Duodenal mucosa (tissue), 2 donors: Measurements from ENCODE around the gene ZCCHC8.
A peak's percentile ranks its signal among the peaks of the same experiment; 100 is the strongest.
"Not testable (repeated sequence)": the region's sequence is repeated elsewhere in the genome, so short reads cannot be mapped to it uniquely, and the experiment has no call there.

Experiments used
- H3K27ac ChIP-seq: one replicate; pipeline ENCODE4 v1.7.0; 2013; ENCODE audit warnings: low read depth, low read length
- H3K27me3 ChIP-seq, 2 donors: one replicate each; pipeline ENCODE4 v1.7.0; 2013; ENCODE audit warnings: low read length in 2 of 2, control low read depth in 1 of 2; ENCODE audit not compliant: insufficient read depth in 2 of 2, control insufficient read depth in 1 of 2
- H3K36me3 ChIP-seq, 2 donors: one replicate each; pipeline ENCODE4 v1.7.0; 2013; ENCODE audit warnings: low read length in 2 of 2, control low read depth in 1 of 2; ENCODE audit not compliant: insufficient read depth in 2 of 2, control insufficient read depth in 1 of 2
- H3K4me1 ChIP-seq, 2 donors: one replicate each; pipeline ENCODE4 v1.7.0; 2013; ENCODE audit warnings: low read length in 2 of 2, control low read depth in 1 of 2; ENCODE audit not compliant: insufficient read depth in 2 of 2, control insufficient read depth in 1 of 2
- H3K4me3 ChIP-seq, 2 donors: one replicate each; pipeline ENCODE4 v1.7.0; 2013; ENCODE audit warnings: low read length in 2 of 2, low read depth in 1 of 2
- H3K9ac ChIP-seq, 2 donors: one replicate each; pipeline ENCODE4 v1.7.0; 2013; ENCODE audit warnings: low read length in 2 of 2, low read depth in 1 of 2
- H3K9me3 ChIP-seq, 2 donors: one replicate each; pipeline ENCODE4 v1.7.0; 2013; ENCODE audit warnings: low read length in 2 of 2, control low read depth in 1 of 2; ENCODE audit not compliant: control insufficient read depth in 1 of 2

ZCCHC8 gene

DNA sequence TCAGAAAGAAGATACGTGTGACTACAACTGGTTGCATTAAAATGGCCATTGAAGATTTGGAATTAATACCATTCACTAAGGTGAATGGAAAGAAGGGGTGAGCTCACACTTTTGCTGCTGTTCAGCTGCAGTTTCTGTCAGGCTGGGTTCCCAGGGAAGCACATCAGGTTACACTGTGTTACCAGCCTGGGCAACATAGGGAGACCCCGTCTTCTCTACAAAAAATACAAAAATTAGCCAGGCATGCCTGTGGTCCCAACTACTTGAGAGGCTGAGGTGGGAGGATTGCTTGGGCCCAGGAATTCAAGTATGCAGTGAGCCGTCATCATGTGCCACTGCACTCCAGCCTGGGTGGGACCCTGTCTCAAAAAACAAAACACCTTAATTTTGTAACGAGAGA is 12.9 kb upstream of the ZCCHC8 start:
- no peaks in the 10 kb centered on the region for H3K4me1 ChIP-seq
- peaks cover 63 to 93% of the 10 kb centered on the region in 2 donors for H3K36me3 ChIP-seq
- H3K9me3 ChIP-seq = no peaks in the 10 kb centered on the region
- no peak overlapping the region for H3K27ac ChIP-seq
- no peaks in the 10 kb centered on the region for H3K27me3 ChIP-seq
- no peak overlapping the region for H3K9ac ChIP-seq
- H3K4me3 ChIP-seq = no peak overlapping the region

DNA sequence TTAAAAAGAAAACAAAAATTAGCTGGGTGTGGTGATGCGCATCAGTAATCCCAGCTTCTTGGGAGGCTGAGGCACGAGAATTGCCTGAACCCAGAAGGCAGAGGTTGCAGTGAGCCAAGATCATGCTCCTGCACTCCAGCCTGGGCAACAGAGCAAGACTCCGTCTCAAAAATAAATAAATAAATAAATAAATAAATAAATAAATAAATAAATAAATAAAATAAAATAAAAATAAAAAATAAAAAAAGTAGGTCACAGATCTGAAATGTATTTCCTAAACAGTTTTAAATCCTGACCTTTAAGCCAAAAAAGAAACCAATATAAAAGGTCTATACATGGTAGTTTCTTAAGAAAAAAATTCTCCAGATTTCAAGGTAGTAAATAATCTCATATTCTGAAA is 12.3 kb upstream of the ZCCHC8 start:
- peaks cover 65 to 94% of the 10 kb centered on the region in 2 donors for H3K36me3 ChIP-seq
- not testable (repeated sequence) for H3K9me3 ChIP-seq, H3K27me3 ChIP-seq, H3K4me1 ChIP-seq, H3K9ac ChIP-seq, H3K4me3 ChIP-seq, H3K27ac ChIP-seq

DNA sequence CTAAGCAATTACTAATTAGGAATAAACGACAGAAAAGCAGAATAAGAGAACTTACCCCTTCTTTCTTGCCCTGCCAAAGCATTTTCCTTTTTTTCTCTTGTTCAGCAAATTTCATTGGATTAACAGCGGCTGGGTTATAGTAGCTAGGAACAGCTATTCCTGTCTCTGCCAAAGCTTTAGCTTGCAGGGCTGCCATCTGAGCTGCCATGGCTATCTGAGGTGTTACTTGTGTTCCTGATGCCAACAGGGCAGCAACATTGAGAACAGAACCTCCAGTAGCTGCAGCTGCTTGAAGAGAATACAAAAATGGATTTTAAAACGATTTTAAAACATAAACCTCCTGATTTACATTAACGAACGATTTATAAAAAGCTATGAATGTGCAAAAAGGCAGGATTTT is 7.4 kb upstream of the ZCCHC8 start:
- no peak overlapping the region for H3K4me3 ChIP-seq
- no peak overlapping the region for H3K9ac ChIP-seq
- no peaks in the 10 kb centered on the region for H3K27me3 ChIP-seq
- no peak overlapping the region for H3K27ac ChIP-seq
- no peaks in the 10 kb centered on the region for H3K4me1 ChIP-seq
- H3K36me3 ChIP-seq = peaks cover 48 to 96% of the 10 kb centered on the region in 2 donors
- H3K9me3 ChIP-seq = no peaks in the 10 kb centered on the region

DNA sequence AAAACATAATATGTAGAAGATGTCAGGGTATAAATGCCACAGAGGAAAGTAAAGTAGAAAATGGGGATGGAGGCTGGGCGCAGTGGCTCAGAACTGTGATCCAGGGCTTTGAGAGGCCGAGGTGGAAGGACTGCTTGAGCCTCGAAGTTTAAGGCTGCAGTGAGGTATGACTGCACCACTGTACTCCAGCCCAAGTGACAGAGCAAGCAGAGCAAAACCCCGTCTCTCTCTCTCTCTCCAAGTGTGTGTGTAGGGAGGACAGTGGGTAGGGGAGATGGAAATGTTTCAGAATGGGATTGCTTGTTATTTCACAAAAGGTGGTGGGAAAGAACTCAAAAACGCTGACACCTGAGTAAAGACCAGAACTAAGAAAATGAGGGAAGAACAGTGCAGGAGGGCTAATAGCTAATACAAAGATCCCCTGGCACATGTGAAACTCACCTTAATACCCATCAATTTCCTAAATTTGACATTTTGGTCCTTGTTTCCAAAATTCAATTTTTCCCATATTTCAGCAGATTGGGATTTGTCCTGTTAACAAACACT is 5.7 kb upstream of the ZCCHC8 start:
- Histone ChIP-seq H3K36me3 (peaks cover 43 to 85% of the 10 kb centered on the region in 2 donors), H3K27ac (no peak overlapping the region), H3K9me3 (no peaks in the 10 kb centered on the region), H3K4me1 (peaks cover 0 to under 1% of the 10 kb centered on the region in 2 donors), H3K4me3 (no peak overlapping the region), H3K9ac (no peak overlapping the region), H3K27me3 (no peaks in the 10 kb centered on the region)

DNA sequence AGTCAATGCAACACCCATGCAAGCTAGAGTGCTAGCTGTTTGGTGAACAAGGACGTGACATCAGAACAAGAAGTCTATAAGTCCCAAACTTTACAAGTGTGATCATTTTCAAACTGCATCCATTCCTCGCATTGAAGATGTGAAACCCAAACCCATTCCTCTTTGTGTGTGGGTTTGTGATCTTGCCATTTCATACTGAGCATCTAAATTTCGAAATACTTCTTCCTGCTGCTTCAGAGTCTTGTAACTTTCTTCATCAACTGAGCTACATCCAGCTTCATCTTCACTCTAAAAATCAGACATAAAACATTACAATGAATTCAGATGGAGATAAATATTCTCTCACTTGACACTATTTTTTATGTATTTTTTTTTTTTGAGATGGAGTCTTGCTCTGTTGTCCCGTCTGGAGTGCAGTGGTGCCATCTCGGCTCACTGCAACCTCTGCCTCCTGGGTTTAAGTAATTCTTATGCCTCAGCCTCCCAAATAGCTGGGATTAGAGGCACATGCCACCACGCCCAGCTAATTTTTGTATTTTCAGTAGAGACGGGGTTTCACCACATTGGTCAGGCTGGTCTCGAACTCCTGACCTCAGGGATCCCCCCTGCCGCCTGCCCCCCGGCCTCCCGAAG is 4.8 kb upstream of the ZCCHC8 start:
- Histone ChIP-seq H3K4me1 (peaks cover 0 to 7% of the 10 kb centered on the region in 2 donors), H3K4me3 (no peak overlapping the region), H3K9ac (no peak overlapping the region), H3K36me3 (peaks cover 37 to 76% of the 10 kb centered on the region in 2 donors), H3K27me3 (no peaks in the 10 kb centered on the region), H3K9me3 (no peaks in the 10 kb centered on the region), H3K27ac (no peak overlapping the region)

DNA sequence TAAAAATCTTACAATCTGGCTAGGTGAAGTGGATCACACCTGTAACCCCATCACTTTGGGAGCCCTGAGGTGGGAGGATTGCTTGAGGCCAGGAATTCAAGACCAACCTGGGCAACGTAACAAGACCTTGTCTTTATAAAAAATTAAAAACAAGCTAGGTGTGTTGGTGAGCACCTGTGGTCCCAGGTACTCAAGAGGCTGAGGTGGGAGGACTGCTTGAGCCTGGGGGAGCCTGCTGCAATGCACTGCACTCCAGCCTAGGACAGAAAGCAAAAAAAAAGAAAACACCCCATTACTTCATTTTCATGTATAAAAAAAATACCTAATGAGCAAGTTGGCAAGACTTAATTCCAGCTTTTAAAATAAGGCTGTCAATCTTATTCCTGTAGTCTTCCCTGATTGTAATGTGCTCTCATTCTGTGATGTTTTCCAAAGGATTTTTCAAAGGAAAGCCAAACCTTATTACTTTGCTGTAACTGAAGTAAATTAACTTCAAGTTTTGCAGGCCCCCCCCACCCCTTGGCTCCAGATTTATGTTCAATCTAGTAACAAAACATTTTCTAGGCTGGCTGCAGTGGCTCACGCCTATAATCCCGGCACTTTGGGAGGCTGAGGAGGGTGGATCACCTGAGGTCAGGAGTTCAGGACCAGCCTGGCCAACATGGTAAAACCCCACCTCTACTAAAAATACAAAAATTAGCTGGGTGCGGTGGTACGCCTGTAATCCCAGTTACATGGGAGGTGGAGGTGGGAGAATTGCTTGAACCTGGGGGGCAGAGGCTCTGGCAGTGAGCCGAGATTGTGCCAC is 3.3 kb upstream of the ZCCHC8 start:
- Histone ChIP-seq H3K4me1 (peaks cover 4 to 9% of the 10 kb centered on the region in 2 donors), H3K9ac (no peak overlapping the region), H3K27me3 (no peaks in the 10 kb centered on the region), H3K36me3 (peaks cover 26 to 60% of the 10 kb centered on the region in 2 donors), H3K9me3 (no peaks in the 10 kb centered on the region), H3K4me3 (no peak overlapping the region), H3K27ac (no peak overlapping the region)

DNA sequence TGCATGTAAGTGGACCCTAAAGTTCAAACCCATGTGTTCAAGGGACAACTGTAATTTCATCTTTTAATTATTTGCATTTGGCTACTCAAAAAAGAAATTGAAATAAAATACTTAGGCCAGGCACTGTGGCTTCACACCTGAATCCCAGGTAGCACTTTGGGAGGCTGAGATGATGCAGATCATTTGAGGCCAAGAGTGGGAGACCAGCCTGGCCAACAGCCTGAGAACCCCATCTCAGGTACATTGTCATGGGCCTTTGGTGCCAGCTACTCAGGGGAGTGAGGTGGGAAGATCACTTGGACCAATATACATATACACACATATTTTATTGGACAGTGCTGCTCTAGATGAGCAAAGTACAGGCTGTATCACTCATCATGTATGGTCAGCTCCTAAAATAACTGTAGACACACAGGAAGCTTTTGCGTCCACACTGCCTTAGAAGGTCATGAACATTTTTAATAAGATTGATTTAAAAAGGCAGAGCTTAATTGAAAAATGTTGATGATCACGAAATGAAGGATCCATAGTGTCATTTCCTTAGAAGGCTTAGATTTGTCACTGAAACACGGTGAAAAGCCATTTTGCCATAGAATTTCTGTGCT is 2.5 kb upstream of the ZCCHC8 start:
- no peaks in the 10 kb centered on the region for H3K27me3 ChIP-seq
- H3K9ac ChIP-seq = no peak overlapping the region
- H3K4me3 ChIP-seq = no peak overlapping the region
- peaks cover 22 to 53% of the 10 kb centered on the region in 2 donors for H3K36me3 ChIP-seq
- no peak overlapping the region for H3K27ac ChIP-seq
- no peaks in the 10 kb centered on the region for H3K9me3 ChIP-seq
- peaks cover 10 to 14% of the 10 kb centered on the region in 2 donors for H3K4me1 ChIP-seq

DNA sequence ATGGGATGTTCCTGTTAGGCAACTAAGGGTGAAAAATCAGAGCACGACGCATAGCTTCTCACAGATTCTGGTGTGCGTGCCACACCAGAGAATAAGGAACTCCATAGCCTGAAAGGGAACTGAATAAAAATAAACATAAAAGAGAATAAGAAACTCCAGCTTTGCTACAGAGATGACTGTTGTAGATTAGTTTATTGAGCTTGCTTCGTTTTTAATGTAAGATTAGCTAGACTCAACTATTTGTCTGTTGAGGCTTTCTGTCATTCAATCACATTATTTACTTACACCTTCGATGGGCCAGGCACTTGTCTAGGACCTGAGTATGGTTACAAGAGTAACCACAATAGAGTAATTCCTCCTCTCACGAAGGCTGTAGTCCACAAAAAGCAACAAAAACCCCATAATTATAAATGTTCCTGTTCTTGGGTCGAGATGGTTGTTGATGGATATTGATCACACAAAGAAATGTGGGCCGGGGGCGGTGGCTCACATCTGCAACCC is 807 bp upstream of the ZCCHC8 start:
- Histone ChIP-seq H3K9me3 (no peaks in the 10 kb centered on the region), H3K27me3 (no peaks in the 10 kb centered on the region), H3K9ac (peak overlapping the region; percentile 22 to 96), H3K27ac (no peak overlapping the region), H3K36me3 (peaks cover 13 to 39% of the 10 kb centered on the region in 2 donors), H3K4me1 (peaks cover 10 to 14% of the 10 kb centered on the region in 2 donors), H3K4me3 (peak overlapping the region; percentile 86 to 97)

DNA sequence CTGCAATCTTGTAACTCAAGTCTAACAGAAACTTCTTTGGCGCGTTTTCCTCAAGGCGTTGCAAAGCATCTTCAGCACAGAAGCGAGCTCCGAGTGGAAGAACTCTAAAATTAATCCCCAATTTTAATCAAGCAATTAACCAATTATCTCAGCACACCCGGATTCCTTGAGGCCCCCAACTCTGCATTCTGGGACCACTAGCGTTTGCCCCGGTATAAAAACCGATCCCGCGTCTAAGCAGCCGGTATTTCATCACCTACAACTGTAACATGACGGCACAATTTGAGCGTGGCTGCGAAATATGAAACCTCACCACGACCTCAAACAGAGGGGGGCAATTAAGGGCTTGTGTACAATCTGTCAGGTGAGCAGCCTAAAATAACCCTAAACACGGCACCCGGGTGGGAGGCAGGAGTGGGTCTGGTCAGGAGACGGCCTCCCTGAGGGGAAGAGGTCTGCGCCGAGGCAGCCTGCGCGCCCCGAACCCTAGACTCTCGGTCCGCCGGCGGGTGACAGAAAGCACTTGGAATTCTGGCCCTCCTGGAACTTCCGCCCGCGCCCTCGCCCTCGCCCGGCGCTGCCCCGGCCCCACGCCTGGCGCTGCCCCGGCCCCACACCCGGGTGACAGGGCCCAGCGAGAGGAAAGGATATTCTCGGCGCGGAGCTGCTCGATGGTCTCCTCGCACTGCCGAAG is 594 bp downstream of the ZCCHC8 start:
- Histone ChIP-seq H3K9ac (peak overlapping the region; percentile 93 to 96), H3K9me3 (no peaks in the 10 kb centered on the region), H3K27me3 (no peaks in the 10 kb centered on the region), H3K36me3 (peaks cover 2 to 27% of the 10 kb centered on the region in 2 donors), H3K4me3 (peak overlapping the region; percentile 86 to 97), H3K27ac (peak overlapping the region; percentile 95), H3K4me1 (peaks cover 10 to 14% of the 10 kb centered on the region in 2 donors)
